Measurements from ENCODE around the gene GTPBP2.
"Not testable (repeated sequence)": the region's sequence is repeated elsewhere in the genome, so short reads cannot be mapped to it uniquely, and the experiment has no call there.

GTPBP2 gene

DNA sequence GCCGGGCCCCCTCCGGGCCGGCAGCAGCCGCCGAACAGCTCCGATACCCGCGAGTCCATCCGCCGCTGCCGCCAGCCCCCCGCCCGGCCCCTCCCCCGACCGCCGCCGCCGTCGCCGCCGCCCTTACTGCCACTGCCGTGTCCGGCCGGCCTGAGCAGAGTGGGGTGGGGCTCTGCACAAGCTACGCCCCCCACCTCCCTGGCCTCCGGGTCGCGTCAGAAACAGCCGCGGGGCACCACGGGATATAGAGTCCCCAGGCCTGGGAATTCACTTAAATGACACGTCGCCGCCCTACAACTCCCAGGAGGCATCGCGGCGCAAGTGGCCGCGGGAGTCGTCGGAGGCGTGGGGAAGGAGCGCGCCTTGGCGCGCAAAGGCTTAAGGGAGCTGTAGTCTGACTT is at the start of gene GTPBP2:
Gene GTPBP2 (minus strand): TSS at position 161 of the 401 bp plus-strand sequence. CDS start 102 bp downstream, at position 59.
- peak; percentile 94 for DNase-seq (ENCODE audit: low read depth)

DNA sequence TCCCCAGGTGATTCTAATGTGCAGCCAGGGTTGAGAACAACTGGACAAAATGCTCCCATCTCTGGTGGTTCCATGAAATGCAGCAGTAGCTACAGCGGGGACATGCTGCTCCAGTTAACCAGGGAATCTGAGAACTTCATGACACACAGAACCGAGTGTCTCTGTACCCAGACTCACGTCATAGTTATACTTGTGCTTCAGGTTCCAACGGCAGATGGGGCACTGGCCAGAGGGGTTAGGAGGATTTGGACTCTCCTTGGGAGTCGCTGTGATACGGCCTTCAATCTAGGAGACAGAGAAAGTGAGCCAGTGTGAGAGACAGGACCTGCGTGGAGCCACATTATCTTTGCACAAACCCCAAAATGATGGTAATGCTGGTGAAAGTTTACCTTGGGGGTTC is 49.3 kb upstream of the GTPBP2 start:
- no peak for DNase-seq (ENCODE audit: low read depth)

DNA sequence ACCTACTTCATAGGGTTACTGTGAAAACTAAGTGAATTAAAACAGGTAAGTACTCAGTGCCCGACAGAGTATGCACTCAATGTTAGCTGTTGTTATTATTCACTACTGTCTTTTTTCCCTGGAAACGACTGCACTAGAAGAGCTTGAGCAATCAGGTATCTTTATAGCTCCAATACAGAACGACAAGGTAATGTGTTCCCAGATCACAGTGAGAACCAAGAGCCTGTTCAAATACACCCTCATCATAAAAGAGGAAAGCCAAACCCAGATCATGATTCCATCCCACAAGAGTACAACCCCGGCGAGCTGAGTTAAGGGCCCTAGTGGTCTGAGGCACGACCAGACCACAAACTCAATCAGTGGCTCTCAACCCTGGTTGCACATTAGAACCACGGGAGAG is 48.7 kb upstream of the GTPBP2 start:
- DNase-seq (ENCODE audit: low read depth), result no peak

DNA sequence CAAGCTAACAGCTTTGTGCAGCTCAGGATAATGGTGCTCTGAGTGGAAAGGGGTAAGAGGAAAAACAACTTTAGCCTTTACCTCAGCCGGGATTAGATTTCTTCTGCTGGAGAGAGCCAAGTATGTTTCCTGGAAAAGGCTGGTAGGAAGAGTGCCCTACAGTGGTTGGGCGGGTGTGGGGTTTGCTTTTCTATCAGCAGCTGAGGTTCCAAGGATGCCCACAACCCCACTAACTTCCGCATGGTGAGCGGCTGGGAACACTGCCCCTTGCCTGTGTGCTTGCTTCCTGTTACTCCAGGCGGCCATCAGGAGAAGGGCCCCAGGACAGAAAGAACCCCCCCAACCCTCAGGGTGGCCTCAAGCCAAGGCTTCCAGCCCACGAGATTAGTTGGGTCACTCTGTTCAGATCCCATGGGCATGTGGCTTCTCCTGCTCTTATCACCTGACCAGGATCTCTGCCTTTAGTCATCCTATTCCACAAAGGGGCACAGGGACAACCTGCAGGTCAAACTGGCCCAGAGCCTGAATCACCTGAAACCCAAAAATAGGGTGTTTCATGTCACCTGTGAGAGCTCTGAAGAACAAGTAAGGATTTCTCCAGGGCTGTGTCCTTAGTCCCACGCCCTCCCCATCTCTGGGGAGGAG is 48.0 kb upstream of the GTPBP2 start:
- no peak for DNase-seq (ENCODE audit: low read depth)

- DNase-seq (ENCODE audit: low read depth), result no peak
Observed at GRCh38 chr6:43674921-43675320, 45.9 kb upstream of the GTPBP2 start.

DNA sequence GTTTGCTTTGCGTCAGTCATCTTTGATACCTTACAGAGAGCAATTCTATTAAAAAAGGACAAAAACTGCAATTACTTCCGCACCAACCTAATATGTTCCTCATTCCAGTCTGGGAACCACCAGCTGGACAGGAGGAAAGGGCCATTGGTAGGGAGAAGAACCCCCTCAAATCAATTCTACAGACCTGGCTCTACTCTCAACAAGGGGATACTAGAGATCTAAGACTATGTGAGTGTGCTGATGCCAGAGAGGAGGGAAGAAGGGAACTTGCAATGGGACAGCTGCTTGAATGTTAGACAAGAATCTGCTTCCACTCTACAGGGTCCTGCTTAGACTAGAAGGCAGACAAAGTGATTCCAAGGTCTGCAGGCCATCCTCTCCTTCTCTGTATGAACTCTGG is 45.2 kb upstream of the GTPBP2 start:
- DNase-seq (ENCODE audit: low read depth), result no peak

GRCh38 chr6:43673444-43674084 is 44.5 kb upstream of the GTPBP2 start:
- no peak for DNase-seq (ENCODE audit: low read depth)

DNA sequence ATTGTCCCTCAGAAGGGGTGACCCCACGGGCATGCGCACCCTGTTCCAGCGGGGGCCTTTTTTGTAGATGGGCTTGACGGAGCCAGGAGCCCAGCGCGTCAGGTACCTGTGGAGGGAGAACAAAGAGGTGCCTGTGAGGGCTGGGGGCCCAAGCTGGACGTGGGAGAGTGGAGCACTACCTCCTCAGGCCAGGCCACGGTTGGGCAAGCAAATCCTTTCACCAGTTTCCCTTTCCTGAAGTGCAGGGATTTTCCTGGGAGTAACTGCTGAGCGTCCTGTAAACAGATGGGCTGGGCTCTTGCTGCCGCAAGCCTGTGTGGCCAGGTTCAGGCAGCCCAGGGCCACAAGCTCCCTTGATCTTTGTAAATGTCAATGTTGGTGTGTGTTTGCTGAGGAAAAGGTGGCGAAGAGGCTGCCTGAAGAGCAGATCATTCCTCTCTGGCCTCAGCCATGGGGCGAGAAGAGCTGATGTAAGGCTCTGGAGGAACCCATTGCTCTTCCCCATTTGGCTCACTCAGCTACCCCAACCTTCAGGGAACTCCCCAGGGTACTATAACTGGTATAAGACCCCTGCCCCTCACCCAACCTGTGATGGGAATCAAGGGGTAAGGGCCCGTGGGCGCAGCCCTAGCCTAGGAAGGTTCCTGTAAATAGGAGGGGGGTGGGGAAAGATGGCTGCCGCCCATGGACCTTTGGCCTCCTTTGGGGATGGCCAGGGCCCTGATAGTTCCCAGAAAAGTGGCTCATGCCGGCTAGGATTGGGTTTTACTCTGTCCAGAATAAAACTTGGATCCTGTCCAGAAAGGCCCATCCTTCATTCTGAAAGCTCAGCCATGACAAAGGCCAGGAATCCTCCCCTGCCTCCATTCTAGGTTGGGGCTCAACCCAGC is 43.0 kb upstream of the GTPBP2 start:
- no peak for DNase-seq (ENCODE audit: low read depth)

GRCh38 chr6:43671011-43671800 is 42.1 kb upstream of the GTPBP2 start:
- DNase-seq (ENCODE audit: low read depth), result no peak

GRCh38 chr6:43670623-43670986 is 41.5 kb upstream of the GTPBP2 start:
- DNase-seq (ENCODE audit: low read depth), result no peak

GRCh38 chr6:43669922-43670622 is 41.0 kb upstream of the GTPBP2 start:
- no peak for DNase-seq (ENCODE audit: low read depth)

DNA sequence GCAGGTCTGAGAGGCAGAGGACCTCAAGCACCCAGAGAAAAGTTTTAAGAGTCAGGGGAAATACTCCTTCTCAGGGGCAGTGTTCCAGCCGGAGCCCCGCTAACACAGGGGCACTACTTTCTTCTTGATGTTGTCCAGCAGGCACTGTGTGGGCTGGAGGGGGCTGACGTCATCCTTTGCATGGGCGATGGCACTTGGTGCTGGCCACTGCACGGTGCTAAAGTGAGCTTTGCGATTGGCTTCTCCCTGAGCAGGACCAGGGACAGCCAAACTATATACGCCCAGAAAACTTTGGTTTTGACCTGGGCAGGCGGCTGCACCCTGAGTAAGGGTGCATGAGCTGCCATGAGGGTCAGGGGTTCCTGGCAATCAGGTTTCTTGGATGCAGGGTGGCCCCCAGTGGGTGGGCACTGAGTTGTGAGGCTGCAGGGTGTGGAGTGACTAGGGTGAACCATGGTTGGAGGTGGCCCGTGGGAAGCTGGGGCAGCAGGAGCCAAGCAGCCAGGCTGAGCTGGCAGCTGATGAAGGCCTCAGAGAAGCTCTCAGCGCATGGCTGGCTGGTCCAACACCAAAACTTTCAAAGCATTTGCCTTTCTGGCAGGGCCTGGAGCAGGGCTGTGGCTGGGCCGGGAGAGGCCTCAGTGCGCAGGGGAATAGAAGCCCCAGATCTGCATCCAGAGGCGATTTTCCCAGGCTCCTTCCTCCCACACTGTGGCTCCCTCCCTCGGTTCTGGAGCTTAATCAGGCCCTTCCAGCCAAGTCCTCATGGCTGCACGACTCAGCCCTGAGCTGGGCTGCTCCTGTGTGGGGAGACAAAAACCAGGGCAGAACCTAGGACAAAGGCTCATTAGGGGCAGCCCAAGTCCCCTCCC is 40.2 kb upstream of the GTPBP2 start:
- no peak for DNase-seq (ENCODE audit: low read depth)

DNA sequence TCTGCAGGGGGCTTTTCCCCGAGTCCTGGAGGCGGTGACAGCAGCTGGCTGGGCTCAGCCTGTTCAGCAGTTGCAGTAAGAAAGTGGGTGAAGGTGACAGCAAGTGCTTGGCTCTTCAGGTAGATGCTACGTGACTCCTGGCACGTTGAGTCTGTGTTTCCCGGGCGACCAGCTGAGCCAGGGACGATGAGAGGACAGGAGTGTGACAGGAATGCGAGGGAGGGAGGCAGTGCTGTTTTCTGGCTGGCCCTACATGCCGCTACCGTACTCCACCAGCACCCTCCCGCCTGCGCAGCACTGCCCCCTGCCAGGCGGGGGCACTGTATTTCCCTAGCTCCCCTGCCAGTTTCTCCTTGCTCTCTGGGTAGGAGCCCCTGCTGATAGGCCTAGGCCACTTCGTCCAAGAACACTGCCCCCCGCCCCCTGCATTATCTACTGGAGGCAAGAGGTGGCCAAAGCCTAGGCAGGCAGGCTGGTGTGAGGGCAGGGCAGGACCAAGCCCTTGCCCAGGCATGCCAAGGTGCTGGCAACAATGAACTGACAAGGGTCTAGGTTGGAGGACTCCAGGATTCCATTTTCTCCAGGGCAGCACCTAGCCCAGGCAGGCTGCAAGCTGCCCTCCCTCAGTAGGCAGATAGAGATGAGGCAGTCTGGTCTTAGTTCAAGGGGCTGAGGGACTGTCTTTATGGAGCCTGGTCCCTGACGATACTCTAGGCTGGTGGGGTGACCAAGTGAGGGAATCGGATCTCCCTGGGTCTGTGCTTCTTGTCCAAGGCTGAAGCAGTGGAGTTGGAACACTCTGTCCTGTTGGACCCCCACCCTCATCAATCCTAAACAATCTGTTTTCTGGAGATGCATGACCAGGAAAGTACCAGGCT is 39.3 kb upstream of the GTPBP2 start:
- no peak for DNase-seq (ENCODE audit: low read depth)

DNA sequence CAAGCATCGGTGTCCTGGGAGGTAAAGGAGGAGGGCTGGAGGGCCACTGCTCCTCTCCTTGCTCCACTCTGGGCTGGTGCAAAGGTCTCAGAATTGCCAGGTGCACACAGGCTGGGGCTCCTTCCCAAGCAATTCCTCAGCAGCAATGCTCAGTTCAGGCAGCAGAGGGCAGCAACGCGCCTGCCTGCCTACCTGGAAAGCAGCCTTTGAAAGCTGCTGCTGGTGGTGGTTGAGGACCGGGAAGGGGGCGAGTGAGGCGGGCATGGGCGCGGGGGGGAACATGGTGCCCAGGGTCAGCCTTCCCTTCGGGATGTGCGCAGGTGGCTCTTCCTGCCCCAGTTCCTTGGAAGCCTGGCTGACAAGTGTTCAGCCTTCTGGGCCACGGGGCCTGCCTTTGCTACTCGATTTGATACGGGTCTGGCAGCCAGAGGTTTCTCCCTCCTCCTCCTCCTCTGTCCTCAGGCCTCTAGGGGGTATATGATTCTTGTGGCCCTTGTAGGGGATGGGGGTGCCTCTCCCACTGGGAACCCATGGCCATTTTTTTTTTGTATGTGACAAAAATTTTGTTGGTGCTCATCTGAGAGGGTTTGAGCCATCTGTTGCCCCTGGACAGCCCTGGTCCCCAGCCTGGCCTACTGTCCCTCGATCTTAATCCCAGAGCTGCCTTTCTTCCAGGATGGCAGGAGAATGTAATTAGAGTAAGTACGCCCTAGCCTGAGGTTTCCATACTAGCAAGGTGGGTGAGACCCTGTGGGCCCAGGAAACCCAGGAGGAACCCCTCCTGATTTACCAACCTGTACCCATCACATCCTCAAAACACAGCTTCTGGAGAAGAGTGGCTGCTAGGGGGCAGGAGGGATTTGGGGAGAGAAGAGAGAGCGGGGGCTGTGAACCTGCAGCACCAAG is 38.4 kb upstream of the GTPBP2 start:
- peak; percentile 78 for DNase-seq (ENCODE audit: low read depth)

GRCh38 chr6:43666196-43666920 is 37.3 kb upstream of the GTPBP2 start:
- DNase-seq (ENCODE audit: low read depth), result no peak

DNA sequence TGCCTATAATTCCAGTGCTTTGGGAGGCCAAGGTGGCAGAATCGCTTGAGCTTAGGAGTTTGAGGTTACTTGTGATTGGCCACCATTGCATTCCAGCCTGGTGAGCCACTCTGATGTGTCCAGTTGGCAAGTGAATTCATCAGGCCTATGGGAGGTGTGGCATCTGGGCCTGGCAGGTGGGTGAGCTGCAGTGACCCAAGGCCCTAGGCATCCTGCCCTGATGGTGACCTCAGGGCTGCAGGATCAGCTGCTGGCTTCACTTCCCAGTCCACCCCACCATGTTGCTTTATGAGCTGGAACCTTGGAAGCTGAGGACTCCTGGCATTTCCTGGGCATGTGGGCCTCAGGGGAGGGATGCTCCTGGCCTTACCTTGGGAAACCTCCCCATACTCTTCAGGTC is 36.3 kb upstream of the GTPBP2 start:
- no peak for DNase-seq (ENCODE audit: low read depth)

- not testable (repeated sequence) for DNase-seq (ENCODE audit: low read depth)
Observed at GRCh38 chr6:43662948-43663347, 33.9 kb upstream of the GTPBP2 start.

DNA sequence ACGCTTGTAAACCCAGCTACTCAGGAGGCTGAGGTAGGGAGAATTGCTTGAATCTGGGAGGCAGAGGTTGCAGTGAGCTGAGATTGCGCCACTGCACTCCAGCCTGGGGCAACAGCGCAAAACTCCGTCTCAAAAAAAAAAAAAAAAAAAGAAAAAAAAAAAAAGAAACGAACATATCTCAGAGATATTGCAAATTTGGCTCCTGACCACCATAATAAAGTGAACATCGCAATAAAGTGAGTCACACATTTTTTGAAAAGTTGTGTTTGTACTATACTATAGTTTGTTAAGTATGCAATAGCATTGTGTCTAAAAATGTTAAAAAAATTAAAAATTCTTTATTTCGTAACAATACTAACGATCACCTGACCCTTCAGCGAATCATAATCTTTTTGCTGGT is 29.1 kb upstream of the GTPBP2 start:
- DNase-seq (ENCODE audit: low read depth), result no peak
